ENCODE measurements around the gene MCCC2. TPM values are rescaled to one million over a fixed set of nuclear protein-coding genes. Genes with fewer than 3 reads are reported as not detected.

Gene MCCC2
- total and polyA plus RNA-seq, 2 experiments from 2014 or later: 18.6 to 34.2 TPM

GRCh38 chr5:71652349-71652748 is 65.2 kb downstream of the MCCC2 start:
- Histone ChIP-seq H2AFZ (no peak overlapping the region), H3K27ac (no peak overlapping the region), H3K4me1 (ENCODE audit: insufficient read depth) (no peaks in the 10 kb centered on the region), H3K4me2 (no peak overlapping the region), H3K79me2 (no peaks in the 10 kb centered on the region), H3K9me2 (replicated peaks; ENCODE audit: insufficient read depth) (no peaks in the 10 kb centered on the region), H3K9me3 (ENCODE audit: low read depth) (no peaks in the 10 kb centered on the region), H3K36me3 (replicated peaks; ENCODE audit: insufficient read depth, low read depth) (no peaks in the 10 kb centered on the region), H3K27me3 (no peaks in the 10 kb centered on the region), H3K4me3 (no peak overlapping the region), H4K20me1 (ENCODE audit: insufficient read depth, poor library complexity, severe bottlenecking) (no peaks in the 10 kb centered on the region)
- DNase-seq (ENCODE audit: low spot score): no peak
- TF ChIP-seq CTCF (IDR thresholded peaks at IDR 0.05; ENCODE audit: poor library complexity) (no peak), EZH2 (IDR thresholded peaks at IDR 0.05; ENCODE audit: borderline replicate concordance) (no peak), EZH2phosphoT487 (IDR thresholded peaks at IDR 0.05; ENCODE audit: low read depth, severe bottlenecking, unreplicated experiment) (no peak)
- WGBS (ENCODE audit: low lambda C conversion rate, missing lambda C conversion rate): 74% methylated on average over 3 of the region's 3 CpGs

DNA sequence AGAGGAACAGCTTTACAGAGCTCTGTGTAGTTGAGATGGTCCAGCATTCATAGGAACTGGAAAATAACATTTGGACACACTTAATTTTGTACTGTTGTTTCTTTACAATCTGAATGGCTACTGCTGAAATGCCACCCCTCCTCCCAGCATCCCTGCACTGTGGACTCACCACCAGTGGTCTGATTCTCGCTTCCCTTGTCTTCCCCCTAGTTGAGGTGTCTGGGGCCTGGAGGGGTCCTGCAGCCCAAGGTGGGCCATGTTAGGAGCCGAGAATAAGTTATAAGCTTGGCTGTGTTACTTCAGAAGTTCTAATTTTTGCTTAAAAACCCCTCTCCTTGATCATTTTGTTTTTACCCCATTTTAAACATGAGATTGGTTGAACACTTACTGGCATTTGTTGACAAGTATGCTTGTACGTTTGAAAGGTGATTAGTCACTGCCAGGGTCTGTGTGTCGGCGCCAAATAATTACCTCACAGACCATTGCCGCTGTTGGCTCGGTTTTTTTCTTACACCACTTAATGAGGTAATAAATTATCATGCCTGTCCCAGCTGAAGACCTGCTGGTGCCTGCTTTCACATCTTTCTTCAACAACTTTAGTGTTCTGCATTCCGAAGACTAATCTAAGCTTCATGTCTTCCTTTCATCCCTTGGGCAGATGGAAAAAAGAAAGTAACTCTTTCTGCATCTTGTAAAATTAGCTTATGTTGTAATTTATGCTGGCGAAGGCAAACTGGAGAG is 65.8 kb downstream of the MCCC2 start:
- WGBS (ENCODE audit: low lambda C conversion rate, missing lambda C conversion rate): 62% methylated on average over 9 of the region's 9 CpGs
- Histone ChIP-seq H3K27ac (no peak overlapping the region), H3K79me2 (no peaks in the 10 kb centered on the region), H4K20me1 (ENCODE audit: insufficient read depth, poor library complexity, severe bottlenecking) (no peaks in the 10 kb centered on the region), H2AFZ (no peak overlapping the region), H3K9me2 (replicated peaks; ENCODE audit: insufficient read depth) (no peaks in the 10 kb centered on the region), H3K36me3 (replicated peaks; ENCODE audit: insufficient read depth, low read depth) (no peaks in the 10 kb centered on the region), H3K27me3 (no peaks in the 10 kb centered on the region), H3K4me1 (ENCODE audit: insufficient read depth) (no peaks in the 10 kb centered on the region), H3K4me3 (no peak overlapping the region), H3K4me2 (no peak overlapping the region), H3K9me3 (ENCODE audit: low read depth) (no peaks in the 10 kb centered on the region)
- DNase-seq (ENCODE audit: low spot score): no peak
- TF ChIP-seq EZH2 (IDR thresholded peaks at IDR 0.05; ENCODE audit: borderline replicate concordance): no peak
- no peak for TF ChIP-seq EZH2phosphoT487 (IDR thresholded peaks at IDR 0.05; ENCODE audit: low read depth, severe bottlenecking, unreplicated experiment)
- TF ChIP-seq CTCF (IDR thresholded peaks at IDR 0.05; ENCODE audit: poor library complexity): no peak

DNA sequence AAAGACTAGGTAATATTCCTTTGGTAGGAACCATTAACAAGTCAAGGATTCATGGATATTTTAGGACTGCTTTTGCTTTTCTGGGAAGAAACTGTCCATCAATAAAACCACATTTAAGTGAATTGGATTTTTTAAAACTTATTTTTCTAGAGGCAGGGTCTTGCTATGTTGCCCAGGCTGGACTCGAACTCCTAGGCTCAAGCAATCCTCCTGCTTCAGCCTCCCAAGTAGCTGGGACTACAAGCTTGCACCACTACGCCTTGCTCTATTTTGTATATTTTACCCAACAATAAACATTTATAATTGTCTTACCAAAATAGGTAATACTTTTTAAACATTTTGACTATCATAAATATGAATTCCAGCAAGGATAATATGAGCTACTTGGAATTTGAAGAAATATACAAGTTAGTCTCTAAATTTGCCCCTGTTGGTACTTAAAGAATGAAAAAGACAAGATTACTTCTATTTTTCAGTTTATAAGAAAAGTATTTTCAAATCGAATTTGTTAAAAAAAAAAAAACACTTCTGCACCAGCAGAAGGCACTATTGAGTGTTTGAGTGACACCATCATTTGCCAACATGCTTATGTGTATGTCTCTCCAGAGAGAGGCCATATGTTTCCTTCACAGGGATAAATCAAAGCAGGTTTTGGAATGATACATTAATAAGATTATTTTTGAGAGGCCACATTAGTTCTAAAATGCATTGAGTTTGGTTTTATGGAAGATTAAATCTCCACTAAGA is 71.9 kb downstream of the MCCC2 start:
- Histone ChIP-seq H3K4me2 (no peak overlapping the region), H3K4me3 (no peak overlapping the region), H3K4me1 (ENCODE audit: insufficient read depth) (no peaks in the 10 kb centered on the region), H3K27ac (no peak overlapping the region), H3K27me3 (no peaks in the 10 kb centered on the region), H3K36me3 (replicated peaks; ENCODE audit: insufficient read depth, low read depth) (no peaks in the 10 kb centered on the region), H3K79me2 (no peaks in the 10 kb centered on the region), H4K20me1 (ENCODE audit: insufficient read depth, poor library complexity, severe bottlenecking) (no peaks in the 10 kb centered on the region), H3K9me3 (ENCODE audit: low read depth) (no peaks in the 10 kb centered on the region), H3K9me2 (replicated peaks; ENCODE audit: insufficient read depth) (no peaks in the 10 kb centered on the region), H2AFZ (no peak overlapping the region)
- WGBS (ENCODE audit: low lambda C conversion rate, missing lambda C conversion rate): 86% methylated on average over 3 of the region's 3 CpGs
- DNase-seq (ENCODE audit: low spot score): no peak
- TF ChIP-seq EZH2 (IDR thresholded peaks at IDR 0.05; ENCODE audit: borderline replicate concordance) (no peak), EZH2phosphoT487 (IDR thresholded peaks at IDR 0.05; ENCODE audit: low read depth, severe bottlenecking, unreplicated experiment) (no peak), CTCF (IDR thresholded peaks at IDR 0.05; ENCODE audit: poor library complexity) (peak; percentile 32)

Data from hepatocyte (in vitro differentiated cells).